ENCODE results near the gene NES.

- TF ChIP-seq CTCF (IDR thresholded peaks at IDR 0.05; ENCODE audit: insufficient read depth, low read length, poor library complexity, severe bottlenecking) (no peak), EZH2phosphoT487 (conservative IDR thresholded peaks at IDR 0.05; ENCODE audit: low read length) (no peak)
These were observed 19.5 kb upstream of the NES start for GRCh38 chr1:156696755-156697154.

Measured in SU-DHL-6 (cell line).